Stimulated activated CD4-positive, alpha-beta T cell treated with anti-CD3 and anti-CD28 coated beads, Interleukin-1b, Interleukin-23, amount 100 ng/mL, for 24 hours (primary cell): ENCODE measurements around the gene TDRD9.

Experiments used
- DNase-seq, 4 experiments: peaks; one replicate each; pipeline ENCODE4 v3.0.0-alpha.2; 2020; ENCODE audit warnings: low read depth in 4 of 4, low spot score in 1 of 4

TDRD9 gene

GRCh38 chr14:103890821-103891666 is 37.2 kb upstream of the TDRD9 start:
- DNase-seq: no peak

- no peak for DNase-seq
Measured at GRCh38 chr14:103891667-103892215, 36.5 kb upstream of the TDRD9 start.

GRCh38 chr14:103892247-103892646 is 36.0 kb upstream of the TDRD9 start:
- DNase-seq: no peak

- DNase-seq: no peak
Measured at GRCh38 chr14:103894034-103894722, 34.1 kb upstream of the TDRD9 start.

- DNase-seq: no peak
Measured at GRCh38 chr14:103894723-103895059, 33.6 kb upstream of the TDRD9 start.

GRCh38 chr14:103896578-103896977 is 31.7 kb upstream of the TDRD9 start:
- no peak for DNase-seq

GRCh38 chr14:103897075-103897947 is 30.9 kb upstream of the TDRD9 start:
- DNase-seq: no peak

- no peak for DNase-seq
Measured at GRCh38 chr14:103898204-103898603, 30.1 kb upstream of the TDRD9 start.

GRCh38 chr14:103898711-103899110 is 29.5 kb upstream of the TDRD9 start:
- DNase-seq: no peak

- DNase-seq: no peak
Measured at GRCh38 chr14:103899316-103899715, 28.9 kb upstream of the TDRD9 start.

- no peak for DNase-seq
Measured at GRCh38 chr14:103899833-103900232, 28.4 kb upstream of the TDRD9 start.

GRCh38 chr14:103904493-103905107 is 23.7 kb upstream of the TDRD9 start:
- DNase-seq: no peak

- DNase-seq: no peak
Measured at GRCh38 chr14:103905842-103906456, 22.3 kb upstream of the TDRD9 start.

GRCh38 chr14:103908580-103908979 is 19.7 kb upstream of the TDRD9 start:
- no peak for DNase-seq

- no peak for DNase-seq
Measured at GRCh38 chr14:103909531-103910261, 18.6 kb upstream of the TDRD9 start.

GRCh38 chr14:103910262-103910935 is 17.9 kb upstream of the TDRD9 start:
- peak; percentile 37 to 62 (median 52) for DNase-seq

- no peak for DNase-seq
Measured at GRCh38 chr14:103910984-103911383, 17.3 kb upstream of the TDRD9 start.

- DNase-seq: no peak
Measured at GRCh38 chr14:103915616-103916015, 12.6 kb upstream of the TDRD9 start.

- no peak for DNase-seq
Measured at GRCh38 chr14:103916636-103917262, 11.5 kb upstream of the TDRD9 start.
